Brain microvascular endothelial cell (primary cell): ENCODE results near the gene SYTL1.

ENCODE experiments used
- DNase-seq: peaks from one replicate; pipeline ENCODE4 v3.0.0-alpha.2; 2020
- H3K27ac ChIP-seq: fragments of 250-450 bp; sonication (Bioruptor Pico); 2 replicates; pipeline ENCODE4 v1.5.1; 2020; ENCODE audit warnings: mild to moderate bottlenecking, moderate library complexity
- H3K27me3 ChIP-seq: fragments of 250-450 bp; sonication (Bioruptor Pico); replicated peaks from 2 replicates; pipeline ENCODE4 v1.5.1; 2020; ENCODE audit warnings: mild to moderate bottlenecking
- H3K36me3 ChIP-seq: fragments of 250-450 bp; sonication (Bioruptor Pico); replicated peaks from 2 replicates; pipeline ENCODE4 v1.5.1; 2020; ENCODE audit warnings: mild to moderate bottlenecking
- H3K4me3 ChIP-seq: 2 replicates; pipeline ENCODE4 v1.5.1; 2011; ENCODE audit warnings: low read depth, mild to moderate bottlenecking, control low read depth, low read length, moderate library complexity
- CTCF ChIP-seq: IDR thresholded peaks from 2 replicates; pipeline ENCODE4 v1.5.1; 2011; ENCODE audit warnings: low read depth, mild to moderate bottlenecking, moderate library complexity, low read length, control low read depth, inconsistent platforms; ENCODE audit errors: missing control alignments
- in situ Hi-C: cut with HindIII; loops from 2 replicates; pipeline ENCODE4 v1.10.0; 2017; ENCODE audit warnings: low sequenced_read_pairs, low pct_ligation_motif_present

The SYTL1 gene

GRCh38 chr1:27361044-27361402, 19.2 kb downstream of the SYTL1 start:
- Histone ChIP-seq H3K4me3 (no peak overlapping the region), H3K36me3 (peaks cover 20% of the 10 kb centered on the region)
- in situ Hi-C loops: no loop called here

GRCh38 chr1:27361553-27361952, 19.7 kb downstream of the SYTL1 start:
- Histone ChIP-seq H3K4me3 (no peak overlapping the region), H3K27me3 (no peaks in the 10 kb centered on the region), H3K36me3 (peaks cover 20% of the 10 kb centered on the region), H3K27ac (no peak overlapping the region)
- DNase-seq: no peak
- in situ Hi-C loops: no loop called here
- TF ChIP-seq CTCF: no peak

More at GRCh38 chr1:27361044-27361402, 19.2 kb downstream of the SYTL1 start:
- H3K27ac ChIP-seq: no peak overlapping the region
- H3K27me3 ChIP-seq: no peaks in the 10 kb centered on the region
- DNase-seq: no peak
- no peak for TF ChIP-seq CTCF

GRCh38 chr1:27363766-27364695, 22.2 kb downstream of the SYTL1 start:
- no peak overlapping the region for H3K4me3 ChIP-seq
- in situ Hi-C loops: no loop called here
- no peak for DNase-seq
- peaks cover 3% of the 10 kb centered on the region for H3K36me3 ChIP-seq
- H3K27ac ChIP-seq: no peak overlapping the region
- H3K27me3 ChIP-seq: no peaks in the 10 kb centered on the region
- no peak for TF ChIP-seq CTCF

- Histone ChIP-seq H3K4me3 (peak overlapping the region; percentile 35), H3K27ac (no peak overlapping the region), H3K27me3 (no peaks in the 10 kb centered on the region), H3K36me3 (peaks cover 3% of the 10 kb centered on the region)
- no peak for DNase-seq
- no peak for TF ChIP-seq CTCF
- in situ Hi-C loops: no loop called here
Observed at GRCh38 chr1:27364696-27365371, 23.0 kb downstream of the SYTL1 start.

- in situ Hi-C loops: no loop called here
- Histone ChIP-seq H3K36me3 (peaks cover 3% of the 10 kb centered on the region), H3K27ac (peak overlapping the region; percentile 80), H3K27me3 (no peaks in the 10 kb centered on the region), H3K4me3 (peak overlapping the region; percentile 74)
- peak; percentile 84 for DNase-seq
- TF ChIP-seq CTCF: no peak
Observed at GRCh38 chr1:27365372-27366112, 23.7 kb downstream of the SYTL1 start.
